Cardiac muscle cell (in vitro differentiated cells and primary cell): ENCODE results near the gene MIPEP. TPM values are rescaled to one million over a fixed set of nuclear protein-coding genes. Genes with fewer than 3 reads are reported as not detected.

Source experiments
- DNase-seq, 2 donors: peaks; one replicate each; pipeline versions ENCODE4 v3.0.0 to v3.0.0-alpha.2; 2010 to 2017; ENCODE audit warnings: low read depth in 1 of 2, low spot score in 1 of 2
- H3K27ac ChIP-seq: fragments of 200-600 bp; sonication (generic); 2 replicates; pipeline ENCODE4 v1.5.1; 2016
- H3K27me3 ChIP-seq: fragments of 200-600 bp; sonication (generic); 2 replicates; pipeline ENCODE4 v1.6.0; 2016; ENCODE audit warnings: control low read depth
- H3K36me3 ChIP-seq: fragments of 200-600 bp; sonication (generic); 2 replicates; pipeline ENCODE4 v1.5.1; 2016; ENCODE audit warnings: control low read depth
- H3K4me1 ChIP-seq: fragments of 200-600 bp; sonication (generic); 2 replicates; pipeline ENCODE4 v1.8.1; 2017; ENCODE audit warnings: low read depth, mild to moderate bottlenecking, mixed run types
- H3K4me3 ChIP-seq: fragments of 200-600 bp; sonication (generic); 2 replicates; pipeline ENCODE4 v1.5.1; 2016; ENCODE audit warnings: mild to moderate bottlenecking
- H3K9me3 ChIP-seq: fragments of 200-600 bp; sonication (generic); 2 replicates; pipeline ENCODE4 v1.5.1; 2017; ENCODE audit warnings: low read depth, mild to moderate bottlenecking, control low read depth
- polyA plus RNA-seq: library from polyadenylated mRNA; unstranded; fragments of >200 nt; fragmentation: Nextera tagmentation; extraction: Ambion mirVana; gene quantifications from 2 replicates; pipeline ENCODE4 v1.2.1, GENCODE V29; 2016
- total RNA-seq: library from RNA; depleted of rRNA; stranded (reverse); fragments of >200 nt; gene quantifications from 2 replicates; pipeline ENCODE4 v1.2.3, GENCODE V29; 2016
- TF ChIP-seq, protein P1 (sequence below): IDR thresholded peaks from 2 replicates; pipeline ENCODE4 v1.5.1; 2012; ENCODE audit warnings: low read depth, mild to moderate bottlenecking, low read length

The MIPEP gene
- total and polyA plus RNA-seq, 2 experiments from 2014 or later, result 12.5 to 22.9 TPM

DNA sequence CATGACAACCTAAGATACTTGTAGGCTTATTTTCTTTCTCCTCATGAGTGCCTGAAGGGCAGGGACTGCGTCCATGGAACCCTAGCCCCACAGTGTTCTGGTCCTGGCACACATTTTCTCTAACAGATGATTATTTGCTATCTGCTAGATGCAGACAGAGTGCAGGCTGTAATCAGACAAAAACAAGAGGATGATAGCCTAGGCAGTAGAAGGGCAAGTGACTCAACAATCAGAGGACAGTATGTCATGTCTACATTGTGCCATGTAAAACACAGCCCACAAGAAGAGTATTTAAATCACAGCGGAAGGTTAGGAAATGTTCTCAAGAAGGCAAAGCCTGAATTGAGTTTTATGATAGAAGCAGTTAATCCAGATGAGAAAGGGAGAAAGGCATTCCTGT, 29.3 kb downstream of the MIPEP start:
- Histone ChIP-seq H3K4me3 (no peak overlapping the region), H3K4me1 (no peaks in the 10 kb centered on the region), H3K27me3 (no peaks in the 10 kb centered on the region), H3K36me3 (no peaks in the 10 kb centered on the region), H3K27ac (no peak overlapping the region), H3K9me3 (no peaks in the 10 kb centered on the region)
- no peak for DNase-seq
- TF ChIP-seq, protein P1, sequence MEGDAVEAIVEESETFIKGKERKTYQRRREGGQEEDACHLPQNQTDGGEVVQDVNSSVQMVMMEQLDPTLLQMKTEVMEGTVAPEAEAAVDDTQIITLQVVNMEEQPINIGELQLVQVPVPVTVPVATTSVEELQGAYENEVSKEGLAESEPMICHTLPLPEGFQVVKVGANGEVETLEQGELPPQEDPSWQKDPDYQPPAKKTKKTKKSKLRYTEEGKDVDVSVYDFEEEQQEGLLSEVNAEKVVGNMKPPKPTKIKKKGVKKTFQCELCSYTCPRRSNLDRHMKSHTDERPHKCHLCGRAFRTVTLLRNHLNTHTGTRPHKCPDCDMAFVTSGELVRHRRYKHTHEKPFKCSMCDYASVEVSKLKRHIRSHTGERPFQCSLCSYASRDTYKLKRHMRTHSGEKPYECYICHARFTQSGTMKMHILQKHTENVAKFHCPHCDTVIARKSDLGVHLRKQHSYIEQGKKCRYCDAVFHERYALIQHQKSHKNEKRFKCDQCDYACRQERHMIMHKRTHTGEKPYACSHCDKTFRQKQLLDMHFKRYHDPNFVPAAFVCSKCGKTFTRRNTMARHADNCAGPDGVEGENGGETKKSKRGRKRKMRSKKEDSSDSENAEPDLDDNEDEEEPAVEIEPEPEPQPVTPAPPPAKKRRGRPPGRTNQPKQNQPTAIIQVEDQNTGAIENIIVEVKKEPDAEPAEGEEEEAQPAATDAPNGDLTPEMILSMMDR, result no peak

DNA sequence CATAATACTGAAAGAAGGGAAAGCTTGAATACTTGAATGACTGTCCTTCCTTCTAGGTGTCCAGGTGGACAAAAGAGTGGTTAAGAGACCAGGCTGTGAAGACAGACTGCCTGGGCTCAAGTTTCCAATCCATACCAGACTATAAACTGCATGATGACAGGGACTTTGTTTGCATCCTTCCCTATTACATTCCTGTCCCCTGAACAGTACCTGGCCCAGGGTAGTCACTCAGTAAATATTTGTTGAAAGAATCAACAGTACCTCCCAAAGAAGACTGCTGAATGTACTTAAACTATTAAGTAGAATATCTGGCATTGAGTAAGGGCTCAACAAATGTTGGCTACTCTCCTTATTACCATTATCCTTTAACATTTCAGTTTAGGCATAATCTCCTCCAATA, 29.7 kb downstream of the MIPEP start:
- DNase-seq, result no peak
- TF ChIP-seq, protein P1, result no peak
- H3K4me1 ChIP-seq, result no peaks in the 10 kb centered on the region
- H3K27ac ChIP-seq, result no peak overlapping the region
- H3K4me3 ChIP-seq, result no peak overlapping the region
- no peaks in the 10 kb centered on the region for H3K27me3 ChIP-seq
- no peaks in the 10 kb centered on the region for H3K36me3 ChIP-seq
- no peaks in the 10 kb centered on the region for H3K9me3 ChIP-seq

DNA sequence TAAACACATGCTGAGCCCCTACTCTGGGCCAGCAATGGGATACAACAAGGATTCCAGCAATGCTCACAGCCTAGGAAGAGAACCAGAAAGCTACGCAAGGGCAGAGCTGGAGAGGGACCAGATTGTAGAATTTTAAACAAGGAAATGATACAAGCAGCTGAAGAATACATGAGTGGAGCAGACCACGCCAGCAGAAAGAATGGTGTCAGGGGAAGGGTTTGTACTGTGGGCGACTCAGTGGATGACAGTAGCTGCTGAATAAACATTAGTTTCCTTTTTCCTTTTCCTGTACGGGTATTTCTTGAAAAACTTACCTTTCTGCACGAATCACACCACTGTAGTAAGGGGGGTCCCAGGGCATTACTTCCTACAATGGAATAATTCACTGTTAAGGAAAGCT, 30.7 kb downstream of the MIPEP start:
- DNase-seq, result no peak
- Histone ChIP-seq H3K27ac (no peak overlapping the region), H3K9me3 (no peaks in the 10 kb centered on the region), H3K27me3 (no peaks in the 10 kb centered on the region), H3K4me1 (no peaks in the 10 kb centered on the region), H3K36me3 (no peaks in the 10 kb centered on the region), H3K4me3 (no peak overlapping the region)
- TF ChIP-seq, protein P1, result no peak

DNA sequence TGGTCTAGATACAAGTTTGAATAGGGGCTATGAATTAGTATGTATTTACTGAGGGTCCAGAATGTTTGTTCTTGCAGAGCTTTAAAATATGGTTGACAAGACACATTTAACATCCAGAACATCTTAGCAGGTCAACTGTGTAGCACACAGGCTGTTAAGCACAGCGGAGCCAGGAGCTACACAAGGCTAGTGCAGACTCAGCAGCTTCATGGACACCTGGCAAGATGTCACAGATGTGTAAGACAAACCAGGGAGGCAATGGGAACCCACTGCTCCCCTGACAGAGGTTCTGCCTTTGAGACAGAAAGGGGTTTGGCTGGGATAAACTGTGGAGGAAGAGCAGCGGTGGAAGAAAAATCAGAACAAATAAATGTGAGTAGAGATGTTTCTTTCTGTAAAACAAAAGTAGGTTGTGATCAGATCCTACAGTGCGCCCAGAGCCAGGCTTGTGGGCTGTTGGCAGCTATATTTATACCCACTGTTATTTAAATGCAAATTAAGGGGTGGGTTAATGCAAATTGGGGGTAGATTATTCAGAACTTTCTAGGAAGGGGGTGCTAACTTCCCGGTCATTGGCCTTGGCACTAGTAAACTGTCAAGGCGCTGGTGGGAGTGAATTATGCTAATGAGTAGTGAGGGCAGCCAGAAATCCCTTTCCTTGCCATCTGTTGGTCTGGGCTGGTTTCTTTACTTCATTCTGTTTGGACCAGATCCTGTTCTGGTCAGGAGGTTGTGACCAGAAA, 33.0 kb downstream of the MIPEP start:
- no peak for DNase-seq
- H3K27ac ChIP-seq, result no peak overlapping the region
- no peaks in the 10 kb centered on the region for H3K36me3 ChIP-seq
- TF ChIP-seq, protein P1, result no peak
- H3K4me1 ChIP-seq, result no peaks in the 10 kb centered on the region
- H3K4me3 ChIP-seq, result no peak overlapping the region
- H3K27me3 ChIP-seq, result no peaks in the 10 kb centered on the region
- H3K9me3 ChIP-seq, result no peaks in the 10 kb centered on the region

DNA sequence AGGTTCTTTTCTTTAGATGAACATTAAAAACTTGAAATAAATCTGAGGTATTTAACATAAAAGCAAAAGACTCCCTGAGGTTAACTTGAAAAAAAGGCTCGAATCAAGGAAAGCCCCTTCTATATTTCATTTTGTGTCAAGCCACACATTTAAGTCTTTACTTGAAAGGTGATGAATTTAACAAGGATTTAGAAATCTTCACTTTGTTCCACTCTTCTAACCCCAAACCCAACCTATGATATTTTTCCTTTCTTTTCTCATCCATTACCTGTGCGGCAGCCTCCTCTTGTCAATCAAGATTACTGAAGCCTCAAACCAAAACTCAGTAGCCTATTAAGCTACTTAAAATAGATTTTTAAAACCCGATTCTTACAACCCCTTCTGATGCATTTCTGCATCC, 33.8 kb downstream of the MIPEP start:
- Histone ChIP-seq H3K9me3 (no peaks in the 10 kb centered on the region), H3K4me3 (no peak overlapping the region), H3K27me3 (no peaks in the 10 kb centered on the region), H3K27ac (no peak overlapping the region), H3K4me1 (no peaks in the 10 kb centered on the region), H3K36me3 (no peaks in the 10 kb centered on the region)
- TF ChIP-seq, protein P1, result no peak
- DNase-seq, result no peak
